GM12801 (cell line): ENCODE measurements around the gene NTN4.

ENCODE experiments used
- CTCF ChIP-seq: IDR thresholded peaks from one replicate; pipeline ENCODE4 v1.5.1; 2011; ENCODE audit warnings: control low read depth; ENCODE audit not compliant: insufficient read length; ENCODE audit errors: extremely low read depth

NTN4 gene

GRCh38 chr12:95633732-95634465 is 156.7 kb downstream of the NTN4 start:
- no peak for TF ChIP-seq CTCF

- no peak for TF ChIP-seq CTCF
These were observed 157.4 kb downstream of the NTN4 start for GRCh38 chr12:95633049-95633731.

- TF ChIP-seq CTCF: no peak
These were observed 160.1 kb downstream of the NTN4 start for GRCh38 chr12:95630496-95630895.

GRCh38 chr12:95629392-95629791 is 161.2 kb downstream of the NTN4 start:
- no peak for TF ChIP-seq CTCF

DNA sequence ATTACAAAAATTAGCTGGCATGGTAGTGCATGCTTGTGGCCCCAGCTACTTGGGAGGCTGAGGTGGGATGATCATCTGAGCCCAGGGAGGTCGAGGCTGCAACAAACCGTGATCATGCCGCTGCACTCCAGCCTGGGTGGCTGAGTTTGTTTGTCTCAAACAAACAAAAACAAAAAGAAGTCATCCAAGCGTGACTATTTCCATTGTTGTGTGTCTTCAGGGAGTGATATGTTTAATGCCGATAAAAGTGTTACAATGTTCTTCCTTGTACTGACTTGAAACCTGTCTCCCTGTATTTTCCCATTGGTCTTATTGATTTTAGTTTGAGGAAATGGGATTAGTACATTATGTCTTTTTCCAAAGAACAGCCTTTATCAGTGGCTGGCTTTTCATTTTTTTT is 163.7 kb downstream of the NTN4 start:
- TF ChIP-seq CTCF: no peak

DNA sequence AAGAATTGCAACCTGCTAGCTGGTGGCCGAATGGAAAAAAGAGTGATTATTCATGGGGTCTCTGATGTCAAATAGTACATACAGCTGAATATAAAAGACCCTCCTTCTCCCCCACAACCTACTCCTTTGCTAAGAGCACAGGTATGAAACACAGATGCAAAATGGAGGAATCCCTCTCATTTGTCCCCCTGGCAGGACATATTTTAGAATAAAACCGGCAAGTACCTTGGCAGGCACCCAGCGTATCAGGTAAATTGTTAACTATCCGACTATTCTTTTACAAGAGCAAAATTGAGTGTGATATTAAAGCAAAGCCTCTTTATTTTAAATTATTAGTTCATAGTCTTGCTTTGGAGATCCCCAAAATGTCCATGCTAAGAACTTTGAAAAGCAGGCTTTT is 165.6 kb downstream of the NTN4 start:
- no peak for TF ChIP-seq CTCF

- TF ChIP-seq CTCF: no peak
These were observed 166.0 kb downstream of the NTN4 start for GRCh38 chr12:95624589-95624988.
